CD14-positive monocyte (primary cell): Measurements from ENCODE around the gene PYGO2. TPM values are rescaled to one million over a fixed set of nuclear protein-coding genes. Genes with fewer than 3 reads are reported as not detected.
A peak's percentile ranks its signal among the peaks of the same experiment; 100 is the strongest.

Source experiments
- DNase-seq, 3 donors: peaks; one replicate each; pipeline ENCODE4 v3.0.0-alpha.2; 2011 to 2022
- H2AFZ ChIP-seq: 2 replicates; pipeline ENCODE4 v1.6.0; 2012; ENCODE audit warnings: mild to moderate bottlenecking, low read depth, low read length, inconsistent platforms; ENCODE audit not compliant: insufficient read depth, poor library complexity, severe bottlenecking
- H3K27ac ChIP-seq, 2 donors: 1 replicate in 1 of 2; 2 replicates in 1 of 2; pipeline ENCODE4 v1.5.1; 2012 to 2013; ENCODE audit warnings: low read length in 2 of 2, control low read depth in 1 of 2, inconsistent platforms in 1 of 2, low read depth in 1 of 2, mild to moderate bottlenecking in 1 of 2
- H3K27me3 ChIP-seq, 2 donors: one replicate each; pipeline versions ENCODE4 v1.6.0 to v1.6.1; 2011 to 2013; ENCODE audit warnings: low read length in 2 of 2; ENCODE audit not compliant: control insufficient read depth in 2 of 2, insufficient read depth in 2 of 2
- H3K36me3 ChIP-seq, 2 donors: replicated peaks in 1 of 2; 1 replicate in 1 of 2; 2 replicates in 1 of 2; pipeline versions ENCODE4 v1.5.1 to v1.6.1; 2012 to 2013; ENCODE audit warnings: low read length in 2 of 2, control low read depth in 1 of 2, inconsistent platforms in 1 of 2, mild to moderate bottlenecking in 1 of 2; ENCODE audit not compliant: insufficient read depth in 2 of 2, control insufficient read depth in 1 of 2
- H3K4me1 ChIP-seq, 2 donors: 1 replicate in 1 of 2; 2 replicates in 1 of 2; pipeline versions ENCODE4 v1.5.1 to v1.6.1; 2012 to 2013; ENCODE audit warnings: low read length in 2 of 2, control low read depth in 1 of 2, inconsistent platforms in 1 of 2, mild to moderate bottlenecking in 1 of 2, moderate library complexity in 1 of 2; ENCODE audit not compliant: insufficient read depth in 2 of 2, control insufficient read depth in 1 of 2
- H3K4me2 ChIP-seq: replicated peaks from 2 replicates; pipeline ENCODE3; 2012; ENCODE audit warnings: low read length, moderate library complexity, mild to moderate bottlenecking; ENCODE audit not compliant: poor library complexity, severe bottlenecking; ENCODE audit errors: extremely low read depth
- H3K4me3 ChIP-seq, 3 experiments: fragments of 200-600 bp in 1 of 3; sonication (generic) in 1 of 3; replicated peaks in 1 of 3; 1 replicate in 2 of 3; 2 replicates in 1 of 3; pipeline ENCODE4 v1.5.1; 2011 to 2013; ENCODE audit warnings: low read length in 3 of 3, mild to moderate bottlenecking in 3 of 3, control low read depth in 2 of 3, low read depth in 2 of 3, inconsistent platforms in 1 of 3, moderate library complexity in 1 of 3
- H3K79me2 ChIP-seq: 2 replicates; pipeline ENCODE4 v1.6.0; 2012; ENCODE audit warnings: mild to moderate bottlenecking, control low read depth, inconsistent platforms, low read length, moderate library complexity; ENCODE audit not compliant: insufficient read depth
- H3K9ac ChIP-seq: 2 replicates; pipeline ENCODE4 v1.6.0; 2017; ENCODE audit warnings: low read length, mild to moderate bottlenecking; ENCODE audit not compliant: insufficient read depth, poor library complexity, severe bottlenecking
- H3K9me3 ChIP-seq, 2 donors: replicated peaks in 1 of 2; 1 replicate in 1 of 2; 2 replicates in 1 of 2; pipeline versions ENCODE4 v1.5.1 to v1.6.1; 2012 to 2013; ENCODE audit warnings: low read length in 2 of 2, control low read depth in 1 of 2; ENCODE audit not compliant: control insufficient read depth in 1 of 2, insufficient read depth in 1 of 2
- H4K20me1 ChIP-seq: 2 replicates; pipeline ENCODE4 v1.6.0; 2012; ENCODE audit warnings: mild to moderate bottlenecking, low read length, control low read depth, moderate library complexity; ENCODE audit not compliant: insufficient read depth
- H3K27ac Mint-ChIP-seq, 7 donors: one replicate each; pipeline ENCODE4 v1.8.0; 2020; ENCODE audit warnings: mild to moderate bottlenecking in 7 of 7, mixed read lengths in 7 of 7, moderate library complexity in 6 of 7, inconsistent platforms in 2 of 7
- H3K27me3 Mint-ChIP-seq, 3 donors: one replicate each; pipeline ENCODE4 v1.8.0; 2021 to 2022; ENCODE audit warnings: low read depth in 3 of 3, mild to moderate bottlenecking in 3 of 3, mixed read lengths in 3 of 3, moderate library complexity in 3 of 3, inconsistent platforms in 1 of 3
- H3K36me3 Mint-ChIP-seq, 2 donors: one replicate each; pipeline ENCODE4 v1.8.0; 2020; ENCODE audit warnings: mixed read lengths in 2 of 2, inconsistent platforms in 1 of 2, mild to moderate bottlenecking in 1 of 2
- H3K4me1 Mint-ChIP-seq: one replicate; pipeline ENCODE4 v1.8.0; 2020; ENCODE audit warnings: mild to moderate bottlenecking, mixed read lengths
- H3K4me3 Mint-ChIP-seq, 2 donors: one replicate each; pipeline ENCODE4 v1.8.0; 2020; ENCODE audit warnings: mild to moderate bottlenecking in 2 of 2, mixed read lengths in 2 of 2, moderate library complexity in 1 of 2
- H3K9me3 Mint-ChIP-seq, 7 donors: one replicate each; pipeline ENCODE4 v1.8.0; 2020 to 2022; ENCODE audit warnings: mixed read lengths in 7 of 7, mild to moderate bottlenecking in 6 of 7, moderate library complexity in 6 of 7, inconsistent platforms in 2 of 7
- WGBS: methylation state at CpG from one replicate; pipeline ENCODE4 v1.1.5; 2013; ENCODE audit warnings: missing lambda C conversion rate; ENCODE audit not compliant: insufficient coverage; 5-methylcytosine and 5-hydroxymethylcytosine counted together
- intact Hi-C, 2 donors: fragments of 100-400 bp; cut with micrococcal nuclease; formaldehyde crosslinking; loops; one replicate each; pipeline versions ENCODE4 v1.15.0 to v1.15.1; 2023
- polyA plus RNA-seq, 3 donors: library from polyadenylated mRNA; depleted of rRNA in 1 of 3; unstranded in 2 of 3; stranded (reverse) in 1 of 3; fragments of 300-500 nt in 2 of 3; fragments of >200 nt in 1 of 3; fragmentation: Illumina TruSeq in 2 of 3; gene quantifications; 1 replicate in 2 of 3; 2 replicates in 1 of 3; pipeline ENCODE4 v1.2.3, GENCODE V29; 2012 to 2021
- TF ChIP-seq, protein P1 (sequence below): fragments of 200-600 bp; IDR thresholded peaks from one replicate; pipeline ENCODE4 v1.8.0; 2022; ENCODE audit warnings: antibody characterized with exemption, mild to moderate bottlenecking

Gene PYGO2
- polyA plus RNA-seq, 3 donors, result 8.2 to 12.5 (median 12.0) TPM

DNA sequence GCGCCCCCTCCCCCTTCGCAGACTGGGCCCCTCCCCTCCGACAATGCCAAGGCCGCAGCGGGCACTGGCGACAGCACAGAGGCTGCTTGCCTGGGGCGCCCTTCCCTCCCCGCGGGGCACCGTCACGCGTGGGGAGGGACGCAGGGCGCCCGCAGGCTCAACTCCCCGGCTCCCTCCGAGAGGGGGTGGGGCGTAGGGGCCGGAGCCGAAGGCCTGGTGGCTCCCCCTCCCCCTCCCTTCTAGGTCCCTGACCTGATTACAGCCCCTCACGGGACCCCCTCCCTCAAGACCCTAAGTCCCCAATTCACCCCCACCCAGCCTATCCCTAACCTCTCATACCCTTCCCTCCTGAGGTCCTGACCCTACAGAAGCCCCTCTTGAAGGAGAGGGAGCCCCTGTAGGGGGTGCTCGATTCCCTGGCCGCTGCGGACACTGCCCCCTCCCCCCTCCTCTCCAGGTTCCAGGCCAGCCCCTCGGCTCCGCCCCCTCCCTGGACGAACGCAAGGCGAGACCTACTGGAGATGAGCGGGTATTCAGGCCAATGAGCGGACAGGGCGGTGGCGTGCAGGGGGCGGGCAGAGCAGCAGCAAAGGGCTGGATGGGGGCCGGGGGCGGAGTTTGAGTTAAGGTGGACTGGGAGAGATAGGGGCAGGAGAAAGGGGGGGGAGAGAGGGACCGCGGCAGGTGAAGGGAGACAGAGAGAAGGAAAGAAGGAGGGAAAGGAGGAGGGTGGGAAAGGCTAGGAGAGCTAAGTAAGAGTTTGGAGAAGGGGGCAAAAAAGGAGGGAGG, 40.3 kb upstream of the PYGO2 start:
- H3K27ac ChIP-seq, result peak overlapping the region; percentile 87 to 95

DNA sequence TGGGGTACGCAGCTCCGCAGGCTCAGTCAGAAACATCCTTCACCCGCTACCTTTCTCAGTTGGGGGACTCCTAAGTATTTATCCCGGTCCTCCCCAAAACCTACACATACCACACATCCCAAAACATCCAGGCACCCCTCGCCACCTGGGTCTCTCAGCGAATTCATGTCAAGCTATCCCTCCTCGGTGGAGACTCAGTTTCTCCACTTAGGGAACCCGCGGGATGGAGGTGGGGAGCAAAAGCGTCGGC, 39.8 kb upstream of the PYGO2 start:
- Mint-ChIP-seq H3K27me3 (peaks cover 0 to 4% (median 0%) of the 10 kb centered on the region in 3 donors), H3K4me1 (peaks cover 53% of the 10 kb centered on the region), H3K4me3 (peak overlapping the region; percentile 87 to 96), H3K27ac (peak overlapping the region; percentile 90 to 96 (median 94)), H3K9me3 (no peaks in the 10 kb centered on the region), H3K36me3 (peaks cover 2 to 6% of the 10 kb centered on the region in 2 donors)
- Histone ChIP-seq H3K4me2 (peak overlapping the region; percentile 90), H2AFZ (peak overlapping the region; percentile 55), H3K36me3 (no peaks in the 10 kb centered on the region), H3K9ac (peak overlapping the region; percentile 81), H3K27ac (peak overlapping the region; percentile 87 to 95), H3K4me1 (peaks cover 61 to 71% of the 10 kb centered on the region in 2 donors), H3K27me3 (no peaks in the 10 kb centered on the region), H3K4me3 (peak overlapping the region; percentile 67 to 98 (median 77)), H4K20me1 (peaks cover 13% of the 10 kb centered on the region), H3K79me2 (peaks cover 65% of the 10 kb centered on the region), H3K9me3 (no peaks in the 10 kb centered on the region)
- TF ChIP-seq, protein P1, sequence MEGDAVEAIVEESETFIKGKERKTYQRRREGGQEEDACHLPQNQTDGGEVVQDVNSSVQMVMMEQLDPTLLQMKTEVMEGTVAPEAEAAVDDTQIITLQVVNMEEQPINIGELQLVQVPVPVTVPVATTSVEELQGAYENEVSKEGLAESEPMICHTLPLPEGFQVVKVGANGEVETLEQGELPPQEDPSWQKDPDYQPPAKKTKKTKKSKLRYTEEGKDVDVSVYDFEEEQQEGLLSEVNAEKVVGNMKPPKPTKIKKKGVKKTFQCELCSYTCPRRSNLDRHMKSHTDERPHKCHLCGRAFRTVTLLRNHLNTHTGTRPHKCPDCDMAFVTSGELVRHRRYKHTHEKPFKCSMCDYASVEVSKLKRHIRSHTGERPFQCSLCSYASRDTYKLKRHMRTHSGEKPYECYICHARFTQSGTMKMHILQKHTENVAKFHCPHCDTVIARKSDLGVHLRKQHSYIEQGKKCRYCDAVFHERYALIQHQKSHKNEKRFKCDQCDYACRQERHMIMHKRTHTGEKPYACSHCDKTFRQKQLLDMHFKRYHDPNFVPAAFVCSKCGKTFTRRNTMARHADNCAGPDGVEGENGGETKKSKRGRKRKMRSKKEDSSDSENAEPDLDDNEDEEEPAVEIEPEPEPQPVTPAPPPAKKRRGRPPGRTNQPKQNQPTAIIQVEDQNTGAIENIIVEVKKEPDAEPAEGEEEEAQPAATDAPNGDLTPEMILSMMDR, result no peak
- intact Hi-C loops, result loop anchor here (2.0 to 5.0 kb wide), 4 partner anchors 15 to 61 kb away; partner anchors contain the start of genes PYGO2 (in 2 of the 2), ADAM15 (in 1 of the 2) and EFNA4 (in 1 of the 2)
- WGBS, result 0% methylated on average over 8 of the region's 11 CpGs
- DNase-seq, result no peak

More for the DNA sequence above, 40.3 kb upstream of the PYGO2 start:
- Mint-ChIP-seq H3K27me3 (peaks cover 0 to 4% (median 0%) of the 10 kb centered on the region in 3 donors), H3K4me1 (peaks cover 56% of the 10 kb centered on the region), H3K4me3 (peak overlapping the region; percentile 96 to 99), H3K36me3 (peaks cover 3 to 7% of the 10 kb centered on the region in 2 donors), H3K27ac (peak overlapping the region; percentile 90 to 100 (median 96)), H3K9me3 (no peaks in the 10 kb centered on the region)
- no peaks in the 10 kb centered on the region for H3K27me3 ChIP-seq
- peaks cover 19% of the 10 kb centered on the region for H4K20me1 ChIP-seq
- intact Hi-C loops, result loop anchor here (2.0 to 5.0 kb wide), 4 partner anchors 15 to 60 kb away; partner anchors contain the start of genes PYGO2 (in 2 of the 2), ADAM15 (in 1 of the 2) and EFNA4 (in 1 of the 2)
- peaks cover 71% of the 10 kb centered on the region for H3K79me2 ChIP-seq
- H3K4me2 ChIP-seq, result peak overlapping the region; percentile 90
- TF ChIP-seq, protein P1, result no peak
- H3K36me3 ChIP-seq, result no peaks in the 10 kb centered on the region
- peak overlapping the region; percentile 75 for H2AFZ ChIP-seq
- H3K4me1 ChIP-seq, result peaks cover 65 to 72% of the 10 kb centered on the region in 2 donors
- H3K4me3 ChIP-seq, result peak overlapping the region; percentile 67 to 98 (median 77)
- H3K9me3 ChIP-seq, result no peaks in the 10 kb centered on the region
- H3K9ac ChIP-seq, result peak overlapping the region; percentile 81
- peak; percentile 94 to 99 (median 96) for DNase-seq
- WGBS, result 0% methylated on average over 14 of the region's 38 CpGs
